A549 treated with Mapracorat at 1 μM for 4 hours (cell line): ENCODE measurements around the gene OR5W2. TPM values are rescaled to one million over a fixed set of nuclear protein-coding genes. Genes with fewer than 3 reads are reported as not detected.

Experiments
- total RNA-seq: library from RNA; stranded (reverse); fragments of 200-300 nt; extraction: Qiagen RNA extraction; gene quantifications from 5 replicates; pipeline ENCODE4 v1.2.3, GENCODE V29; 2022

OR5W2 gene
- not detected in 5 replicates for total RNA-seq

DNA sequence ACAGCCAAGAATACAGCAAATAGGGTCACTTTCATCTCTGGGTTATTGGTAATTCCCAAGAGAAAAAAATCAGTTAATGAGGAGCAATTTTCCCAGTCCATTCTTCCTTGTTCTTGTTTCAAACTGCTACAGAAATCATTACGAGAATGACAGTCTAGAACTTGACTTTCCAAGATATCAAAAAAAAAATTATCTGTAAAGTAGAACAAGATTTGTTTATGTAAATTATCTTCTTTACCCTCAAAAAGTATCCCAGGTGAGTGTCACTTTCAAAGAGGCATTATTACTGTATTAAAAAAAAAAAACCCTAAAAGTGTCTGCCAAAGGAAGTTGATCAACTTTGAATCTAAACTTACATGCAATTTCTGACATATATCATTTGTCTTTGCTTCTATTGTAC, at the start of gene OR5W2:
OR5W2 (minus strand) TSS at position 101 of the 400 bp plus-strand sequence; CDS start at position 101, 0 bp downstream.

DNA sequence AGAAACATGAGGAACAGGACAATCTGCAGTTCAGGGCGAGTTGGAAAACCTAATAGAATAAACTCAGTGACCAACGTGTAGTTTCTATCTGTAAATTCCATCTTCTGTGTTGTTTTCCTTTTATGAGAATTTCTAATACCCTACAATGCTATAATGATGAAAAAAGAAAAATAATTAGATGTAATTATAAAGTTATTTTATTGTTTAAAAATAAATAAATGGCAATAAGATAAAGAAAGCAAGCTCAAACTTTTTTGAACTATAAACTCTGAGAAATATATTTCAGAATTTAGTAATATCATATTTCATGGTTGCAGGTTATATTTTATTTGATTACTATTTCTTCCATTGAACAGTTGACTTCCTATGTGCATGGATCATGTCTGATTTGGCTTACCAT, 21.9 kb upstream of the OR5W2 start, which contains the start of gene OR5I1:
OR5I1 (minus strand) TSS at position 101 of the 400 bp plus-strand sequence; CDS start at position 101, 0 bp downstream.

DNA sequence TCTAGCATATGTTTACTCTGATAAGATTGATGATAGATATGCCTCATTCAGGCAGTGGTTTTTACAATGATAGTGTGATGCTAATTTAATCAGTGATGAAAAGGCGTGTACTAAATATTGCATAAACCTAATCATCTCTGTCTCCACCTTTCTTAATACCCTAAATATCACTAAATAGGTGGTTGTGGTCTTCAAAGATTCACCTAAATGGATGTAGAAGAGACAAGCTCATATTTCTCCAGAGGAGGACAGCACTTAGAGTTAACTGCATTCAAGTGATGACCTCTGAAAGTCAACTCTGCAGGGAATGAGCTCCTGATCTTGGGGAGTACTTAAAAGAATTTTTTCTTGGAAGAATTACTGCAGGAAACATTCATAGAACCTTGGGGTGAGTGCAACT, 31.4 kb downstream of the OR5W2 start, which contains the start of gene TRIM51:
TRIM51 (plus strand) TSS at position 301 of the 400 bp plus-strand sequence. CDS start 2,132 bp downstream, outside the sequence.

Other genes with a start within 250 kb of the OR5W2 start
- not detected in 5 replicates for gene OR5D13, start 141.1 kb downstream of the OR5W2 start, total RNA-seq
- gene OR5D14, start 119.0 kb downstream of the OR5W2 start, total RNA-seq, result not detected in 5 replicates
- not detected in 5 replicates for gene OR5L1, start 103.2 kb downstream of the OR5W2 start, total RNA-seq
- gene OR5D18, start 95.0 kb downstream of the OR5W2 start, total RNA-seq, result not detected in 5 replicates
- gene OR5L2, start 87.4 kb downstream of the OR5W2 start, total RNA-seq, result not detected in 5 replicates
- not detected in 5 replicates for gene OR5D16, start 75.8 kb downstream of the OR5W2 start, total RNA-seq
- not detected in 5 replicates for gene TRIM51, start 31.3 kb downstream of the OR5W2 start, total RNA-seq
- not detected in 5 replicates for gene OR5I1, start 21.8 kb upstream of the OR5W2 start, total RNA-seq
- not detected in 5 replicates for gene OR10AG1, start 55.4 kb upstream of the OR5W2 start, total RNA-seq
- gene OR5F1, start 80.0 kb upstream of the OR5W2 start, total RNA-seq, result not detected in 5 replicates
- gene OR5AS1, start 113.1 kb upstream of the OR5W2 start, total RNA-seq, result not detected in 5 replicates
- not detected in 5 replicates for gene OR8I2, start 178.7 kb upstream of the OR5W2 start, total RNA-seq
- not detected in 5 replicates for gene OR8H2, start 189.1 kb upstream of the OR5W2 start, total RNA-seq
- gene OR8H3, start 207.8 kb upstream of the OR5W2 start, total RNA-seq, result not detected in 5 replicates
- gene OR8J3, start 225.6 kb upstream of the OR5W2 start, total RNA-seq, result not detected in 5 replicates
- not detected in 5 replicates for gene OR8K5, start 245.7 kb upstream of the OR5W2 start, total RNA-seq